ENCODE data around the gene SHB.
A peak's percentile ranks its signal among the peaks of the same experiment; 100 is the strongest.

Gene SHB

GRCh38 chr9:38083858-38084555 is 15.0 kb upstream of the SHB start:
- Histone ChIP-seq H3K18ac (ENCODE audit: low read depth in 1 of 2, low read length in 2 of 2) (no peak overlapping the region), H3K36me3 (ENCODE audit: control insufficient read depth in 1 of 2, insufficient read depth in 2 of 2, low read depth in 1 of 2, low read length in 2 of 2) (no peaks in the 10 kb centered on the region), H3K79me1 (replicated peaks; ENCODE audit: low read length, poor library complexity, severe bottlenecking) (peaks cover 2% of the 10 kb centered on the region), H3K27me3 (ENCODE audit: control insufficient read depth in 1 of 2, insufficient read depth in 1 of 2, low read length in 2 of 2) (no peaks in the 10 kb centered on the region), H3K9ac (ENCODE audit: low read length) (no peak overlapping the region), H4K91ac (ENCODE audit: low read length) (no peak overlapping the region), H3K4me3 (ENCODE audit: insufficient read depth in 1 of 2, low read depth in 1 of 2, low read length in 2 of 2) (no peak overlapping the region), H2BK5ac (ENCODE audit: low read depth, low read length, poor library complexity, severe bottlenecking) (no peak overlapping the region), H3K9me3 (ENCODE audit: control insufficient read depth, low read length) (no peaks in the 10 kb centered on the region), H3K4me1 (ENCODE audit: control insufficient read depth, insufficient read depth, low read depth, low read length) (peaks cover 6% of the 10 kb centered on the region), H3K4ac (ENCODE audit: low read depth in 1 of 2, low read length in 2 of 2) (no peak overlapping the region), H3K14ac (ENCODE audit: low read length in 2 of 2) (no peak overlapping the region), H3K23ac (ENCODE audit: low read length in 2 of 2) (no peak overlapping the region), H4K8ac (ENCODE audit: low read length) (no peak overlapping the region), H2BK120ac (ENCODE audit: low read depth, low read length) (no peak overlapping the region), H3K27ac (ENCODE audit: low read length, poor library complexity, severe bottlenecking) (no peak overlapping the region), H2BK15ac (ENCODE audit: low read depth, poor library complexity, severe bottlenecking) (no peak overlapping the region), H2AFZ (ENCODE audit: low read depth, low read length) (no peak overlapping the region), H2BK12ac (ENCODE audit: low read length in 2 of 2) (peak overlapping the region in 1 of 2 experiments; percentile 14), H2AK5ac (ENCODE audit: low read length, severe bottlenecking) (no peak overlapping the region), H3K4me2 (ENCODE audit: low read length, poor library complexity, severe bottlenecking) (no peak overlapping the region)
- 80% methylated on average over 5 of the region's 10 CpGs for WGBS
- DNase-seq: peak; percentile 66

GRCh38 chr9:38082446-38083287 is 13.6 kb upstream of the SHB start:
- H3K4me1 ChIP-seq (ENCODE audit: control insufficient read depth, insufficient read depth, low read depth, low read length): peaks cover 4% of the 10 kb centered on the region
- 56% methylated on average over 5 of the region's 5 CpGs for WGBS

GRCh38 chr9:38081356-38082108 is 12.5 kb upstream of the SHB start:
- no peak overlapping the region for H2BK15ac ChIP-seq (ENCODE audit: low read depth, poor library complexity, severe bottlenecking)
- H3K9me3 ChIP-seq (ENCODE audit: control insufficient read depth, low read length): no peaks in the 10 kb centered on the region
- H3K4me3 ChIP-seq (ENCODE audit: insufficient read depth in 1 of 2, low read depth in 1 of 2, low read length in 2 of 2): no peak overlapping the region
- no peak overlapping the region for H2BK5ac ChIP-seq (ENCODE audit: low read depth, low read length, poor library complexity, severe bottlenecking)
- no peak for DNase-seq
- no peaks in the 10 kb centered on the region for H3K36me3 ChIP-seq (ENCODE audit: control insufficient read depth in 1 of 2, insufficient read depth in 2 of 2, low read depth in 1 of 2, low read length in 2 of 2)
- H3K9ac ChIP-seq (ENCODE audit: low read length): no peak overlapping the region
- H3K4me1 ChIP-seq (ENCODE audit: control insufficient read depth, insufficient read depth, low read depth, low read length): peaks cover 4% of the 10 kb centered on the region
- no peaks in the 10 kb centered on the region for H3K27me3 ChIP-seq (ENCODE audit: control insufficient read depth in 1 of 2, insufficient read depth in 1 of 2, low read length in 2 of 2)
- H3K14ac ChIP-seq (ENCODE audit: low read length in 2 of 2): no peak overlapping the region
- no peak overlapping the region for H3K18ac ChIP-seq (ENCODE audit: low read depth in 1 of 2, low read length in 2 of 2)
- H4K8ac ChIP-seq (ENCODE audit: low read length): no peak overlapping the region
- H3K4me2 ChIP-seq (ENCODE audit: low read length, poor library complexity, severe bottlenecking): no peak overlapping the region
- no peak overlapping the region for H4K91ac ChIP-seq (ENCODE audit: low read length)
- H3K27ac ChIP-seq (ENCODE audit: low read length, poor library complexity, severe bottlenecking): no peak overlapping the region
- H2BK12ac ChIP-seq (ENCODE audit: low read length in 2 of 2): peak overlapping the region in 1 of 2 experiments; percentile 71
- WGBS: 87% methylated on average over 8 of the region's 8 CpGs
- H2BK120ac ChIP-seq (ENCODE audit: low read depth, low read length): no peak overlapping the region
- H3K23ac ChIP-seq (ENCODE audit: low read length in 2 of 2): no peak overlapping the region
- H3K4ac ChIP-seq (ENCODE audit: low read depth in 1 of 2, low read length in 2 of 2): no peak overlapping the region
- peaks cover 2% of the 10 kb centered on the region for H3K79me1 ChIP-seq (replicated peaks; ENCODE audit: low read length, poor library complexity, severe bottlenecking)
- H2AFZ ChIP-seq (ENCODE audit: low read depth, low read length): no peak overlapping the region
- no peak overlapping the region for H2AK5ac ChIP-seq (ENCODE audit: low read length, severe bottlenecking)

More at GRCh38 chr9:38082446-38083287, 13.6 kb upstream of the SHB start:
- no peak overlapping the region for H3K4ac ChIP-seq (ENCODE audit: low read depth in 1 of 2, low read length in 2 of 2)
- H2BK12ac ChIP-seq (ENCODE audit: low read length in 2 of 2): no peak overlapping the region
- no peak overlapping the region for H2AK5ac ChIP-seq (ENCODE audit: low read length, severe bottlenecking)
- H2BK120ac ChIP-seq (ENCODE audit: low read depth, low read length): no peak overlapping the region
- H3K27ac ChIP-seq (ENCODE audit: low read length, poor library complexity, severe bottlenecking): no peak overlapping the region
- no peak overlapping the region for H3K4me3 ChIP-seq (ENCODE audit: insufficient read depth in 1 of 2, low read depth in 1 of 2, low read length in 2 of 2)
- no peak overlapping the region for H3K18ac ChIP-seq (ENCODE audit: low read depth in 1 of 2, low read length in 2 of 2)
- H2BK5ac ChIP-seq (ENCODE audit: low read depth, low read length, poor library complexity, severe bottlenecking): no peak overlapping the region
- no peak for DNase-seq
- no peak overlapping the region for H4K91ac ChIP-seq (ENCODE audit: low read length)
- H3K36me3 ChIP-seq (ENCODE audit: control insufficient read depth in 1 of 2, insufficient read depth in 2 of 2, low read depth in 1 of 2, low read length in 2 of 2): no peaks in the 10 kb centered on the region
- no peak overlapping the region for H3K23ac ChIP-seq (ENCODE audit: low read length in 2 of 2)
- no peaks in the 10 kb centered on the region for H3K27me3 ChIP-seq (ENCODE audit: control insufficient read depth in 1 of 2, insufficient read depth in 1 of 2, low read length in 2 of 2)
- H4K8ac ChIP-seq (ENCODE audit: low read length): no peak overlapping the region
- no peaks in the 10 kb centered on the region for H3K9me3 ChIP-seq (ENCODE audit: control insufficient read depth, low read length)
- H3K4me2 ChIP-seq (ENCODE audit: low read length, poor library complexity, severe bottlenecking): no peak overlapping the region
- no peak overlapping the region for H3K9ac ChIP-seq (ENCODE audit: low read length)
- H3K14ac ChIP-seq (ENCODE audit: low read length in 2 of 2): no peak overlapping the region
- peaks cover 2% of the 10 kb centered on the region for H3K79me1 ChIP-seq (replicated peaks; ENCODE audit: low read length, poor library complexity, severe bottlenecking)
- H2AFZ ChIP-seq (ENCODE audit: low read depth, low read length): no peak overlapping the region
- no peak overlapping the region for H2BK15ac ChIP-seq (ENCODE audit: low read depth, poor library complexity, severe bottlenecking)

All from mesenchymal stem cell (in vitro differentiated cells and primary cell).